Ectodermal cell (in vitro differentiated cells): Measurements from ENCODE around the gene SHROOM3.

Experiments
- H3K27ac ChIP-seq: 2 replicates; pipeline ENCODE4 v1.7.0; 2013; ENCODE audit warnings: mild to moderate bottlenecking, low read depth, low read length; ENCODE audit not compliant: insufficient read depth, poor library complexity, severe bottlenecking
- H3K27me3 ChIP-seq: 2 replicates; pipeline ENCODE4 v1.7.0; 2013; ENCODE audit warnings: mild to moderate bottlenecking, low read length; ENCODE audit not compliant: insufficient read depth, control insufficient read depth, poor library complexity, severe bottlenecking
- H3K36me3 ChIP-seq: one replicate; pipeline ENCODE4 v1.7.0; 2013; ENCODE audit warnings: low read length; ENCODE audit not compliant: control insufficient read depth, insufficient read depth
- H3K4me1 ChIP-seq: one replicate; pipeline ENCODE4 v1.7.0; 2013; ENCODE audit warnings: low read length; ENCODE audit not compliant: control insufficient read depth, insufficient read depth
- H3K4me3 ChIP-seq: 2 replicates; pipeline ENCODE4 v1.7.0; 2013; ENCODE audit warnings: low read depth, low read length, control low read depth; ENCODE audit not compliant: insufficient read depth
- H3K9me3 ChIP-seq: 2 replicates; pipeline ENCODE4 v1.7.0; 2013; ENCODE audit warnings: mild to moderate bottlenecking, low read length, moderate library complexity; ENCODE audit not compliant: control insufficient read depth
- WGBS, 2 experiments: methylation state at CpG; one replicate each; pipeline ENCODE4 v1.1.7; 2013; ENCODE audit warnings: missing lambda C conversion rate in 2 of 2; 5-methylcytosine and 5-hydroxymethylcytosine counted together

The SHROOM3 gene

GRCh38 chr4:76665721-76666120 lies 230.7 kb downstream of the SHROOM3 start:
- no peak overlapping the region for H3K4me3 ChIP-seq
- no peaks in the 10 kb centered on the region for H3K27me3 ChIP-seq
- H3K27ac ChIP-seq: no peak overlapping the region
- WGBS, 2 experiments: 91 to 97% methylated on average over 4 of the region's 4 CpGs
- no peaks in the 10 kb centered on the region for H3K4me1 ChIP-seq
- no peaks in the 10 kb centered on the region for H3K9me3 ChIP-seq
- no peaks in the 10 kb centered on the region for H3K36me3 ChIP-seq

GRCh38 chr4:76666944-76667532 lies 232.0 kb downstream of the SHROOM3 start:
- WGBS, 2 experiments: 90 to 97% methylated on average over 5 of the region's 5 CpGs
- H3K36me3 ChIP-seq: no peaks in the 10 kb centered on the region
- no peak overlapping the region for H3K27ac ChIP-seq
- H3K4me3 ChIP-seq: no peak overlapping the region
- H3K4me1 ChIP-seq: no peaks in the 10 kb centered on the region
- no peaks in the 10 kb centered on the region for H3K27me3 ChIP-seq
- H3K9me3 ChIP-seq: no peaks in the 10 kb centered on the region

GRCh38 chr4:76670631-76671030 lies 235.6 kb downstream of the SHROOM3 start:
- 78 to 91% methylated on average over 2 of the region's 2 CpGs for WGBS, 2 experiments
- no peaks in the 10 kb centered on the region for H3K27me3 ChIP-seq
- no peaks in the 10 kb centered on the region for H3K36me3 ChIP-seq
- H3K9me3 ChIP-seq: no peaks in the 10 kb centered on the region
- no peak overlapping the region for H3K4me3 ChIP-seq
- H3K4me1 ChIP-seq: no peaks in the 10 kb centered on the region
- H3K27ac ChIP-seq: no peak overlapping the region

GRCh38 chr4:76673362-76673761 lies 238.3 kb downstream of the SHROOM3 start:
- H3K9me3 ChIP-seq: no peaks in the 10 kb centered on the region
- H3K4me3 ChIP-seq: no peak overlapping the region
- no peaks in the 10 kb centered on the region for H3K27me3 ChIP-seq
- H3K4me1 ChIP-seq: no peaks in the 10 kb centered on the region
- H3K36me3 ChIP-seq: no peaks in the 10 kb centered on the region
- no CpG with 5 or more reads among the region's 1 CpG for WGBS, 2 experiments
- H3K27ac ChIP-seq: no peak overlapping the region

- no peak overlapping the region for H3K27ac ChIP-seq
- no peak overlapping the region for H3K4me3 ChIP-seq
- no peaks in the 10 kb centered on the region for H3K9me3 ChIP-seq
- 96 to 100% methylated on average over 2 to 3 of the region's 3 CpGs for WGBS, 2 experiments
- H3K4me1 ChIP-seq: no peaks in the 10 kb centered on the region
- no peaks in the 10 kb centered on the region for H3K27me3 ChIP-seq
- no peaks in the 10 kb centered on the region for H3K36me3 ChIP-seq
These were observed 240.0 kb downstream of the SHROOM3 start for GRCh38 chr4:76674983-76675382.

GRCh38 chr4:76677571-76678326 lies 242.7 kb downstream of the SHROOM3 start:
- Histone ChIP-seq H3K36me3 (no peaks in the 10 kb centered on the region), H3K9me3 (no peaks in the 10 kb centered on the region), H3K27me3 (no peaks in the 10 kb centered on the region), H3K4me1 (peaks cover 4% of the 10 kb centered on the region), H3K27ac (no peak overlapping the region), H3K4me3 (no peak overlapping the region)
- 95 to 99% methylated on average over 7 of the region's 7 CpGs for WGBS, 2 experiments

- 74 to 83% methylated on average over 4 of the region's 4 CpGs for WGBS, 2 experiments
- Histone ChIP-seq H3K9me3 (no peaks in the 10 kb centered on the region), H3K36me3 (no peaks in the 10 kb centered on the region), H3K4me3 (no peak overlapping the region), H3K27me3 (no peaks in the 10 kb centered on the region), H3K27ac (no peak overlapping the region), H3K4me1 (peaks cover 4% of the 10 kb centered on the region)
These were observed 244.7 kb downstream of the SHROOM3 start for GRCh38 chr4:76679691-76680090.

- H3K4me1 ChIP-seq: peaks cover 4% of the 10 kb centered on the region
These were observed 245.9 kb downstream of the SHROOM3 start for GRCh38 chr4:76680952-76681351.

GRCh38 chr4:76681996-76682395 lies 247.0 kb downstream of the SHROOM3 start:
- Histone ChIP-seq H3K4me3 (no peak overlapping the region), H3K4me1 (peaks cover 4% of the 10 kb centered on the region), H3K9me3 (no peaks in the 10 kb centered on the region), H3K36me3 (no peaks in the 10 kb centered on the region), H3K27me3 (no peaks in the 10 kb centered on the region), H3K27ac (no peak overlapping the region)
- WGBS, 2 experiments: 85 to 93% methylated on average over 1 of the region's 1 CpG

More at GRCh38 chr4:76680952-76681351, 245.9 kb downstream of the SHROOM3 start:
- Histone ChIP-seq H3K9me3 (no peaks in the 10 kb centered on the region), H3K4me3 (no peak overlapping the region), H3K27me3 (no peaks in the 10 kb centered on the region), H3K27ac (no peak overlapping the region), H3K36me3 (no peaks in the 10 kb centered on the region)

- H3K9me3 ChIP-seq: no peaks in the 10 kb centered on the region
- no peaks in the 10 kb centered on the region for H3K36me3 ChIP-seq
- no peaks in the 10 kb centered on the region for H3K27me3 ChIP-seq
- WGBS, 2 experiments: 85 to 89% methylated on average over 2 of the region's 3 CpGs
- H3K27ac ChIP-seq: no peak overlapping the region
- H3K4me3 ChIP-seq: no peak overlapping the region
- peaks cover 11% of the 10 kb centered on the region for H3K4me1 ChIP-seq
These were observed 248.1 kb downstream of the SHROOM3 start for GRCh38 chr4:76683144-76683543.
